ENCODE data around the gene NEGR1. TPM values are rescaled to one million over a fixed set of nuclear protein-coding genes. Genes with fewer than 3 reads are reported as not detected.

NEGR1 gene
- total and polyA plus RNA-seq, 10 donors: 0.07 to 1.3 (median 0.54) TPM

- intact Hi-C loops (cut with DNase I; ENCODE audit: low total_unique reads): no loop called here
- no peaks in the 10 kb centered on the region for H3K4me1 ChIP-seq
- no peaks in the 10 kb centered on the region for H3K27me3 ChIP-seq (replicated peaks in 1 of 7)
- 76 to 90% (median 79%) methylated on average over 1 of the region's 1 CpG for WGBS, 5 donors
- H3K36me3 ChIP-seq: no peaks in the 10 kb centered on the region
- H3K9me3 ChIP-seq: peaks cover 0 to 2% (median 0%) of the 10 kb centered on the region in 8 donors
- no peak for TF ChIP-seq CTCF (IDR thresholded peaks at IDR 0.05 in 8 of 11, conservative IDR thresholded peaks at IDR 0.05 in 3 of 11)
- TF ChIP-seq POLR2A (IDR thresholded peaks at IDR 0.05): no peak
- TF ChIP-seq POLR2AphosphoS5 (IDR thresholded peaks at IDR 0.05): no peak
- no peak for DNase-seq
- H3K27ac ChIP-seq: no peak overlapping the region
- no peak overlapping the region for H3K4me3 ChIP-seq
Observed at GRCh38 chr1:71921204-71921603, 361.1 kb downstream of the NEGR1 start.

GRCh38 chr1:71920556-71920955, 361.8 kb downstream of the NEGR1 start:
- DNase-seq: no peak
- Histone ChIP-seq H3K36me3 (no peaks in the 10 kb centered on the region), H3K27ac (no peak overlapping the region), H3K4me1 (no peaks in the 10 kb centered on the region), H3K9me3 (peaks cover 0 to 2% (median 0%) of the 10 kb centered on the region in 8 donors), H3K4me3 (no peak overlapping the region), H3K27me3 (replicated peaks in 1 of 7) (no peaks in the 10 kb centered on the region)
- WGBS, 5 donors: 67 to 74% (median 73%) methylated on average over 2 of the region's 2 CpGs
- intact Hi-C loops (cut with DNase I; ENCODE audit: low total_unique reads): no loop called here
- TF ChIP-seq POLR2A (IDR thresholded peaks at IDR 0.05): no peak
- TF ChIP-seq POLR2AphosphoS5 (IDR thresholded peaks at IDR 0.05): no peak
- no peak for TF ChIP-seq CTCF (IDR thresholded peaks at IDR 0.05 in 8 of 11, conservative IDR thresholded peaks at IDR 0.05 in 3 of 11)

GRCh38 chr1:71919811-71920509, 362.4 kb downstream of the NEGR1 start:
- H3K9me3 ChIP-seq: peaks cover 0 to 2% (median 0%) of the 10 kb centered on the region in 8 donors
- H3K36me3 ChIP-seq: no peaks in the 10 kb centered on the region
- no peaks in the 10 kb centered on the region for H3K27me3 ChIP-seq (replicated peaks in 1 of 7)
- TF ChIP-seq CTCF (IDR thresholded peaks at IDR 0.05 in 8 of 11, conservative IDR thresholded peaks at IDR 0.05 in 3 of 11) (no peak), POLR2A (IDR thresholded peaks at IDR 0.05) (no peak), POLR2AphosphoS5 (IDR thresholded peaks at IDR 0.05) (no peak)
- 56 to 83% (median 60%) methylated on average over 2 of the region's 2 CpGs for WGBS, 5 donors
- intact Hi-C loops (cut with DNase I; ENCODE audit: low total_unique reads): no loop called here
- H3K4me1 ChIP-seq: no peaks in the 10 kb centered on the region
- H3K4me3 ChIP-seq: no peak overlapping the region
- DNase-seq: no peak
- H3K27ac ChIP-seq: no peak overlapping the region

- no peaks in the 10 kb centered on the region for H3K36me3 ChIP-seq
- DNase-seq: no peak
- H3K27ac ChIP-seq: no peak overlapping the region
- H3K4me1 ChIP-seq: no peaks in the 10 kb centered on the region
- intact Hi-C loops (cut with DNase I; ENCODE audit: low total_unique reads): no loop called here
- no peaks in the 10 kb centered on the region for H3K27me3 ChIP-seq (replicated peaks in 1 of 7)
- TF ChIP-seq CTCF (IDR thresholded peaks at IDR 0.05 in 8 of 11, conservative IDR thresholded peaks at IDR 0.05 in 3 of 11) (no peak), POLR2A (IDR thresholded peaks at IDR 0.05) (no peak), POLR2AphosphoS5 (IDR thresholded peaks at IDR 0.05) (no peak)
- H3K4me3 ChIP-seq: no peak overlapping the region
- 65 to 92% (median 68%) methylated on average over 3 of the region's 3 CpGs for WGBS, 5 donors
- H3K9me3 ChIP-seq: peaks cover 0 to 2% (median 0%) of the 10 kb centered on the region in 8 donors
Observed at GRCh38 chr1:71918630-71919029, 363.7 kb downstream of the NEGR1 start.
